Loucy (cell line): ENCODE results near the gene MGAT4B.

Experiments
- H2AFZ ChIP-seq: fragments of 200-600 bp; sonication (generic); 2 replicates; pipeline ENCODE4 v1.6.0; 2016; ENCODE audit warnings: antibody characterized with exemption, mild to moderate bottlenecking, low read length, moderate library complexity
- H3F3A ChIP-seq: fragments of 200-600 bp; 2 replicates; pipeline ENCODE4 v1.6.0; 2016; ENCODE audit warnings: antibody characterized with exemption, low read depth, mild to moderate bottlenecking
- H3K27me3 ChIP-seq: fragments of 200-600 bp; sonication (generic); 2 replicates; pipeline ENCODE4 v1.6.1; 2014; ENCODE audit warnings: low read length, mild to moderate bottlenecking; ENCODE audit not compliant: insufficient read depth, poor library complexity, severe bottlenecking
- H3K36me3 ChIP-seq: fragments of 200-600 bp; sonication (generic); 2 replicates; pipeline ENCODE4 v1.6.1; 2016; ENCODE audit warnings: low read length; ENCODE audit not compliant: insufficient read depth
- H3K4me1 ChIP-seq: fragments of 200-600 bp; sonication (generic); 2 replicates; pipeline ENCODE4 v1.5.1; 2014; ENCODE audit warnings: low read length, mild to moderate bottlenecking; ENCODE audit not compliant: insufficient read depth, poor library complexity, severe bottlenecking
- H3K4me2 ChIP-seq: fragments of 200-600 bp; sonication (generic); 2 replicates; pipeline ENCODE4 v1.6.0; 2014; ENCODE audit warnings: antibody characterized with exemption, low read length, low read depth, mild to moderate bottlenecking; ENCODE audit not compliant: poor library complexity, severe bottlenecking
- H3K4me3 ChIP-seq: fragments of 200-600 bp; sonication (generic); 2 replicates; pipeline ENCODE4 v1.5.1; 2014; ENCODE audit warnings: low read length, mild to moderate bottlenecking, mixed read lengths; ENCODE audit not compliant: poor library complexity, severe bottlenecking
- H3K79me2 ChIP-seq: fragments of 200-600 bp; sonication (generic); 2 replicates; pipeline ENCODE4 v1.6.1; 2014; ENCODE audit warnings: low read length; ENCODE audit not compliant: insufficient read depth
- H3K9ac ChIP-seq: fragments of 200-600 bp; sonication (generic); 2 replicates; pipeline ENCODE4 v1.6.0; 2014; ENCODE audit warnings: mild to moderate bottlenecking, low read depth, low read length, moderate library complexity; ENCODE audit not compliant: poor library complexity, severe bottlenecking
- H3K9me2 ChIP-seq: fragments of 200-600 bp; sonication (generic); replicated peaks from 2 replicates; pipeline ENCODE4 v1.6.1; 2016; ENCODE audit warnings: low read depth, low read length, mixed read lengths
- H3K9me3 ChIP-seq: fragments of 200-600 bp; sonication (generic); 2 replicates; pipeline ENCODE4 v1.6.1; 2014; ENCODE audit warnings: mild to moderate bottlenecking, antibody characterized with exemption, low read length, low read depth; ENCODE audit not compliant: insufficient read depth
- H4K20me1 ChIP-seq: fragments of 200-600 bp; sonication (generic); 2 replicates; pipeline ENCODE4 v1.6.0; 2014; ENCODE audit warnings: antibody characterized with exemption, low read length, mild to moderate bottlenecking; ENCODE audit not compliant: insufficient read depth, poor library complexity, severe bottlenecking
- EZH2phosphoT487 ChIP-seq: fragments of 200-600 bp; IDR thresholded peaks from 2 replicates; pipeline ENCODE4 v1.6.1; 2018; ENCODE audit warnings: antibody characterized with exemption, mild to moderate bottlenecking, moderate library complexity, borderline replicate concordance
- TF ChIP-seq, protein P1 (sequence below): fragments of 200-600 bp; sonication (generic); conservative IDR thresholded peaks from 2 replicates; pipeline ENCODE4 v1.5.1; 2014; ENCODE audit warnings: mild to moderate bottlenecking, antibody characterized with exemption, low read length

MGAT4B gene

DNA sequence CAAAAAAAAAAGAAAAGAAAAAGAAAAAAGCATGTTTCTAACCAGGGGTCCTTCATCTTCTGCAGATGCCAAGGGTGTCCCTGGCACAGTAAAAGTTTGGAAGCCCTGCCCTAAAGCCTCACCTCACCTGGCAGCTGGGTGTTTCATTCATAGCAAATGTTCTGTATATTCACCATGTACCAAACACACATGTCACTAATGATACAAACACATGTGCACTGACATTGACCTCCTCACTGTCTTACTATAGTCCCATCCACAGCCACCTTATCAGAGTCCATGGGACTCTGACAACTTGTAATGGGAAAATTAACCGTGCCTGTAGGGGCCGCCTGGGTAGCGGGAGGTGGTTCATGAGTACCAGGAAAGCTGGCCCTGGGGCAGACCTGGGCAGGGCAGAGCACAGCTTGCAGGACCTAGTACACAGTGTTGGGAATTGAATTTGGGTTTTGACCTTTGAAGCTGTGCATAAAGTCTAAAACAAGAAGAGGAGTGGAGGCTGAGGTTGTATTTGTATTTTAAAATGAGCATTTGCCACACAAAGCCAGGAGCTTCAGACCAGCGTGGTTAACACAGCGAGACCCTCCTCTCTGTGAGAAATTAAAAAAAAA, 6.4 kb upstream of the MGAT4B start:
- Histone ChIP-seq H3K79me2 (no peaks in the 10 kb centered on the region), H3K4me2 (no peak overlapping the region), H2AFZ (no peak overlapping the region), H3K4me1 (no peaks in the 10 kb centered on the region), H3F3A (no peaks in the 10 kb centered on the region), H3K9me2 (no peaks in the 10 kb centered on the region), H3K27me3 (no peaks in the 10 kb centered on the region), H3K9me3 (no peaks in the 10 kb centered on the region), H3K4me3 (no peak overlapping the region), H4K20me1 (no peaks in the 10 kb centered on the region), H3K36me3 (no peaks in the 10 kb centered on the region), H3K9ac (no peak overlapping the region)
- TF ChIP-seq, protein P1, sequence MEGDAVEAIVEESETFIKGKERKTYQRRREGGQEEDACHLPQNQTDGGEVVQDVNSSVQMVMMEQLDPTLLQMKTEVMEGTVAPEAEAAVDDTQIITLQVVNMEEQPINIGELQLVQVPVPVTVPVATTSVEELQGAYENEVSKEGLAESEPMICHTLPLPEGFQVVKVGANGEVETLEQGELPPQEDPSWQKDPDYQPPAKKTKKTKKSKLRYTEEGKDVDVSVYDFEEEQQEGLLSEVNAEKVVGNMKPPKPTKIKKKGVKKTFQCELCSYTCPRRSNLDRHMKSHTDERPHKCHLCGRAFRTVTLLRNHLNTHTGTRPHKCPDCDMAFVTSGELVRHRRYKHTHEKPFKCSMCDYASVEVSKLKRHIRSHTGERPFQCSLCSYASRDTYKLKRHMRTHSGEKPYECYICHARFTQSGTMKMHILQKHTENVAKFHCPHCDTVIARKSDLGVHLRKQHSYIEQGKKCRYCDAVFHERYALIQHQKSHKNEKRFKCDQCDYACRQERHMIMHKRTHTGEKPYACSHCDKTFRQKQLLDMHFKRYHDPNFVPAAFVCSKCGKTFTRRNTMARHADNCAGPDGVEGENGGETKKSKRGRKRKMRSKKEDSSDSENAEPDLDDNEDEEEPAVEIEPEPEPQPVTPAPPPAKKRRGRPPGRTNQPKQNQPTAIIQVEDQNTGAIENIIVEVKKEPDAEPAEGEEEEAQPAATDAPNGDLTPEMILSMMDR: no peak
- no peak for TF ChIP-seq EZH2phosphoT487

DNA sequence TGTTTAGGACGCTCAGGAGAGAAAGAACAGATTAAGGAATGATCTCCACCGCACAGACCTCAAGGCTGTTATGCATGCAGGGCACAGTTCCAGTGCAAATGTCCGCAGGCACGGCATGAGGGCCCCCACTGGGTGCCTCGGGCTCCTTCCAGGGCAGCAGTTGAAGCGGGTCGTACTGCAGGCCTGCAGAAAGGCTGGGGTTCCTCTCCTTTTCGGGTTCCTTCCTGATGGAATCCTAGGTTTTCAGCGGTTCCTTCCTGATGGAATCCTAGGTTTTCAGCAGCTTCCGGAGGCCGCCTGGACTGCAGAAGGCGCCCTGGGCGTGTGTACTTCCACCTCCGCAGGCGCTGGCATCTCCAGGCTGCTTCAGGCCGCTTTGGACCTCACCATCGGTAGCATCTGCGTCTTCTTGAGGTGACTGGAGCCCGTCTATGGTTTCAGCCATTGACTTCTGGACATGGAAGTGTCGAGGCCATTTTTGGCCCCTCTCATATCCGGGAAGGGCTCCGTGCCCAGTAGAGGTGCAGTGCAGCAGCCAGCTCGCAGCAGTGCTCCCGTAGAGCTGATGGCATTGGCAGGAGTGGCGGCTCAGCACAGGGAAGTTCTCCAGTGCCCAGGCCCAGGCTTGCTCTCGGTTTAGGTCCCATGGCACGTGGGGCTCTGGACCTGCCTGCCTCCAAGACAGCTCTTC, 5.6 kb upstream of the MGAT4B start:
- Histone ChIP-seq H4K20me1 (no peaks in the 10 kb centered on the region), H3K4me3 (no peak overlapping the region), H3K4me1 (no peaks in the 10 kb centered on the region), H3K79me2 (no peaks in the 10 kb centered on the region), H3K9me2 (no peaks in the 10 kb centered on the region), H3K27me3 (no peaks in the 10 kb centered on the region), H3K36me3 (no peaks in the 10 kb centered on the region), H2AFZ (no peak overlapping the region), H3F3A (no peaks in the 10 kb centered on the region), H3K4me2 (no peak overlapping the region), H3K9ac (no peak overlapping the region), H3K9me3 (no peaks in the 10 kb centered on the region)
- TF ChIP-seq EZH2phosphoT487: no peak
- TF ChIP-seq, protein P1: no peak

DNA sequence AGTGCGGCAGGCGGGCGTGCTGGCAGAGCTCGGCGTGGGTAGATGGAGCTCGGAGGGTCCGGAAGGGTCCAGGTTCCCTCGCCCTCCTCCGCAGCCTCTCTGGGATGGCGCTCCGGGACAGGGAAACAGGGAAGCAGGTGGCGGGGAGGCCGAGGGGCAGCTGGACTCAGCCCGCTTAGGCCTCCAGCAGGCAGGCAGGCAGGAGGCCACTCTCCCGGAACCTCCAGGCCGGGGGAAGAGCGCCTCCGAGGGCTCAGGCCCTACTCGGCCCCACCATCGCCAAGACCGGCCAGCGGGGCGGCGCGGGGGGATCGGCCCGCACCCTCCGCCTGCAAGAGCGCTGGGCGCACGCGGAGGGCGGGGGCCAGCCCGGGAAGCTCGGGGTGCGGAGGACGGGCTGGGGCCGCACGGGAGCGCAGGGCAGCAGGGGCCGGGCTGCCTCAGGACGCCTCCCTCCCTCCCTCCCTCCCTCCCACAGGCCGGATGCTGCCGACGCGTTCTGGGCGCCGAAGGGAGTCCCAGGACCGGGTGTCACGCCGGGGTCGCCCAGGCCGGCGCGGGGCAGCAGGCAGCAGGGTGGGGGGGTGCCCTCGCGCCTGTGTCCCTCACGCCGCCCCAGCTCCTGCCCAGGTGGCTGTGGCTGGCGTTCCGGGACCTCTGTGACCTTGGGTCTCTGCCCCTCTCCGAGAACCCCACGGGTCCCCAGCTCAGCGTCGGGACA, 977 bp downstream of the MGAT4B start:
- Histone ChIP-seq H2AFZ (no peak overlapping the region), H4K20me1 (peaks cover 14% of the 10 kb centered on the region), H3K9me2 (no peaks in the 10 kb centered on the region), H3K4me2 (peak overlapping the region; percentile 85), H3K9ac (peak overlapping the region; percentile 72), H3K27me3 (no peaks in the 10 kb centered on the region), H3F3A (no peaks in the 10 kb centered on the region), H3K4me3 (peak overlapping the region; percentile 73), H3K4me1 (peaks cover 14% of the 10 kb centered on the region), H3K9me3 (no peaks in the 10 kb centered on the region), H3K36me3 (no peaks in the 10 kb centered on the region), H3K79me2 (peaks cover 18% of the 10 kb centered on the region)
- TF ChIP-seq, protein P1: no peak
- TF ChIP-seq EZH2phosphoT487: no peak
